Measurements from ENCODE around the gene LRRC58.

Gene LRRC58

DNA sequence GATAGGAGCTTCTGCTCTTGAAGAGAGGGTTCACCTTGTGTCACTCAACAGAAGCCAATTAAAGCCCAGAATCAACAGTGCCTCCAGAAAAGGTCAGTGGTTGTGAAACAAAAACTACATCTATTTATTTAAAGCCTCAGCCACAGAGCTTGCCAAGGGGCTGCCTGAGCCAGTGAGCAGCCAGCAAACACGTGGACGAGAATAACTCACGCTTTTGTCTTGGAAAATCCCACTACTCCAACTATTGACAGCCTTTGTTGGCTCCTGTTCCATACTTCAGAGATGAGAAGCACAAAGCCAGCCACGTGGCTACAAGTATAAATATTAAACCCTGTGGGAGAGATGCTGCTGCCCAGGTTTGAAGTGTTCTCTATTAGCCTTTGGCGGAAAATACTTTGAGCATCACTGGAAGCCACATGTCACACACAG, 74.4 kb downstream of the LRRC58 start:
- peak; percentile 61 for DNase-seq
